Measurements from ENCODE around the gene FRZB.
A peak's percentile ranks its signal among the peaks of the same experiment; 100 is the strongest.

FRZB gene

GRCh38 chr2:182833084-182833854, 33.2 kb downstream of the FRZB start:
- no peak for DNase-seq

- DNase-seq: no peak
Observed at GRCh38 chr2:182831921-182832320, 34.5 kb downstream of the FRZB start.

- no peak for DNase-seq
Observed at GRCh38 chr2:182831101-182831500, 35.3 kb downstream of the FRZB start.

- DNase-seq: no peak
Observed at GRCh38 chr2:182827182-182827879, 39.1 kb downstream of the FRZB start.

GRCh38 chr2:182826496-182826895, 39.9 kb downstream of the FRZB start:
- DNase-seq: no peak

- peak; percentile 55 for DNase-seq
Observed at GRCh38 chr2:182826064-182826463, 40.4 kb downstream of the FRZB start.

- no peak for DNase-seq
Observed at GRCh38 chr2:182824767-182825158, 41.7 kb downstream of the FRZB start.

- DNase-seq: peak; percentile 35
Observed at GRCh38 chr2:182824056-182824766, 42.2 kb downstream of the FRZB start.

GRCh38 chr2:182822733-182823132, 43.7 kb downstream of the FRZB start:
- DNase-seq: no peak

- no peak for DNase-seq
Observed at GRCh38 chr2:182821182-182821581, 45.3 kb downstream of the FRZB start.

- no peak for DNase-seq
Observed at GRCh38 chr2:182819412-182819811, 47.0 kb downstream of the FRZB start.

- no peak for DNase-seq
Observed at GRCh38 chr2:182818925-182819324, 47.5 kb downstream of the FRZB start.

GRCh38 chr2:182818501-182818900, 47.9 kb downstream of the FRZB start:
- no peak for DNase-seq

- DNase-seq: no peak
Observed at GRCh38 chr2:182817558-182817957, 48.9 kb downstream of the FRZB start.

GRCh38 chr2:182816866-182817265, 49.6 kb downstream of the FRZB start:
- no peak for DNase-seq

GRCh38 chr2:182814804-182815203, 51.6 kb downstream of the FRZB start:
- DNase-seq: no peak

GRCh38 chr2:182814380-182814779, 52.1 kb downstream of the FRZB start:
- DNase-seq: no peak

- DNase-seq: no peak
Observed at GRCh38 chr2:182810087-182810486, 56.4 kb downstream of the FRZB start.

GRCh38 chr2:182807319-182807718, 59.1 kb downstream of the FRZB start:
- no peak for DNase-seq

- no peak for DNase-seq
Observed at GRCh38 chr2:182804128-182804527, 62.3 kb downstream of the FRZB start.

- DNase-seq: no peak
Observed at GRCh38 chr2:182798736-182799135, 67.7 kb downstream of the FRZB start.

GRCh38 chr2:182792441-182792840, 74.0 kb downstream of the FRZB start:
- DNase-seq: no peak

GRCh38 chr2:182784777-182785176, 81.7 kb downstream of the FRZB start:
- no peak for DNase-seq

Data from NCI-H1436 treated with DMSO at 0.1 percent for 48 hours (cell line).